Fibroblast of mammary gland (primary cell): ENCODE results near the gene ALDH16A1.
A peak's percentile ranks its signal among the peaks of the same experiment; 100 is the strongest.

ENCODE experiments used
- DNase-seq: peaks from one replicate; pipeline ENCODE4 v3.0.0-alpha.2; 2010; ENCODE audit warnings: low read depth
- H3K4me3 ChIP-seq: 2 replicates; pipeline ENCODE4 v1.5.1; 2011; ENCODE audit warnings: low read depth, mild to moderate bottlenecking, low read length, moderate library complexity; ENCODE audit not compliant: control insufficient read depth
- CTCF ChIP-seq: conservative IDR thresholded peaks from 2 replicates; pipeline ENCODE4 v1.5.1; 2011; ENCODE audit warnings: low read depth, low read length, inconsistent platforms; ENCODE audit not compliant: control insufficient read depth, insufficient read depth

The ALDH16A1 gene

GRCh38 chr19:49479975-49480628 lies 27.1 kb downstream of the ALDH16A1 start:
- no peak for DNase-seq
- H3K4me3 ChIP-seq: no peak overlapping the region
- no peak for TF ChIP-seq CTCF

GRCh38 chr19:49481020-49481683 lies 28.1 kb downstream of the ALDH16A1 start:
- no peak for DNase-seq
- TF ChIP-seq CTCF: no peak
- H3K4me3 ChIP-seq: no peak overlapping the region

- DNase-seq: no peak
- no peak overlapping the region for H3K4me3 ChIP-seq
- no peak for TF ChIP-seq CTCF
These were observed 33.2 kb downstream of the ALDH16A1 start for GRCh38 chr19:49486232-49486631.

- H3K4me3 ChIP-seq: no peak overlapping the region
- no peak for DNase-seq
- no peak for TF ChIP-seq CTCF
These were observed 33.8 kb downstream of the ALDH16A1 start for GRCh38 chr19:49486710-49487276.

GRCh38 chr19:49487277-49488045 lies 34.4 kb downstream of the ALDH16A1 start, which contains the start of gene RPL13A:
TSS of gene RPL13A (plus strand) at chr19:49487608. CDS start at chr19:49487630, 22 bp downstream.
- DNase-seq: peak; percentile 99
- no peak for TF ChIP-seq CTCF

GRCh38 chr19:49488046-49488862 lies 35.2 kb downstream of the ALDH16A1 start:
- no peak for TF ChIP-seq CTCF
- DNase-seq: no peak
- peak overlapping the region; percentile 100 for H3K4me3 ChIP-seq

More at GRCh38 chr19:49487277-49488045, 34.4 kb downstream of the ALDH16A1 start, which contains the start of gene RPL13A:
- H3K4me3 ChIP-seq: peak within 1 kb of the TSS; percentile 100
